ENCODE data around the gene SQSTM1. TPM values are rescaled to one million over a fixed set of nuclear protein-coding genes. Genes with fewer than 3 reads are reported as not detected.

The SQSTM1 gene
- total and polyA plus RNA-seq, 9 of the 15 experiments (the other 6 are each of a cell fraction or from before 2014, with no cell fraction given), result 5.6 to 148 (median 64.0) TPM

- H3K27ac ChIP-seq (ENCODE audit: extremely low read depth, low read depth, low read length), result no peak overlapping the region
- ChIA-PET POLR2A (interaction anchor here (0.5 to 1.0 kb wide), 2 partner anchors 19 to 343 kb away, joined by 3 to 4 read pairs; no protein-coding TSS in a partner anchor), CTCF (ENCODE audit: low intra/inter-chr PET ratio) (no interaction called here)
- no peaks in the 10 kb centered on the region for H3K79me2 ChIP-seq (ENCODE audit: control insufficient read depth, insufficient read depth, low read length)
- ATAC-seq, result no peak
- no TSS peak for BruUV-seq (replicated peaks)
- H3K27me3 ChIP-seq (ENCODE audit: control insufficient read depth in 2 of 2, insufficient read depth in 2 of 2, low read length in 2 of 2), result no peaks in the 10 kb centered on the region
- no peak overlapping the region for H3K4me3 ChIP-seq
- no peak overlapping the region for H3K9ac ChIP-seq (ENCODE audit: insufficient read depth in 1 of 2, low read depth in 2 of 2, low read length in 2 of 2)
- peaks cover 0 to 56% of the 10 kb centered on the region in 2 experiments; a peak in 2 of 5 replicates for H3K4me1 ChIP-seq (replicated peaks in 1 of 2; ENCODE audit: control insufficient read depth in 2 of 2, insufficient read depth in 2 of 2, low read length in 2 of 2)
- 98% methylated on average over 32 of the region's 113 CpGs for WGBS (ENCODE audit: insufficient coverage, low coverage, missing lambda C conversion rate)
- no peaks in the 10 kb centered on the region for H3K9me3 ChIP-seq (replicated peaks; ENCODE audit: control insufficient read depth, insufficient read depth, low read depth, low read length)
- TF ChIP-seq RBFOX2 (IDR thresholded peaks at IDR 0.05; ENCODE audit: low read depth, low read length) (peak; percentile 28; the same call in 1 of the 2 replicates), ZNF785 (CRISPR knock-in tag; IDR thresholded peaks at IDR 0.05) (no peak), POLR2G (IDR thresholded peaks at IDR 0.05; ENCODE audit: low read depth, low read length) (peak; percentile 57; the same call in 1 of the 2 replicates), ZBTB33 (CRISPR knock-in tag; IDR thresholded peaks at IDR 0.05) (peak; percentile 46; the same call in 1 of the 2 replicates)
- no peak for DNase-seq (ENCODE audit: extremely low read depth in 1 of 4, low spot score in 3 of 4)
- no peak overlapping the region for H3K4me2 ChIP-seq (ENCODE audit: insufficient read depth, low read length)
- H3K9me1 ChIP-seq (ENCODE audit: control insufficient read depth, insufficient read depth, low read length), result no peaks in the 10 kb centered on the region
- H3K36me3 ChIP-seq (ENCODE audit: control insufficient read depth, insufficient read depth, low read length), result peaks cover 45% of the 10 kb centered on the region; the same call in 2 of the 3 replicates
- intact Hi-C loops (cut with micrococcal nuclease) (no loop called here), in situ Hi-C loops (cut with MboI) (no loop called here)
- no peaks in the 10 kb centered on the region for H4K20me1 ChIP-seq (replicated peaks; ENCODE audit: control insufficient read depth, insufficient read depth, low read length)
- no peak overlapping the region for H2AFZ ChIP-seq (ENCODE audit: low read depth, low read length)
- FAIRE-seq, result no peak
Observed at GRCh38 chr5:179795863-179796833, 24.6 kb upstream of the SQSTM1 start.

Data from K562 (cell line).